Caco-2 (cell line): Measurements from ENCODE around the gene TRIP13. TPM values are rescaled to one million over a fixed set of nuclear protein-coding genes. Genes with fewer than 3 reads are reported as not detected.

Source experiments
- BruUV-seq: library from RNA; stranded (reverse); fragments of 400-500 nt; replicated peaks from 2 replicates; lab custom pipeline; 2021; lab: Mats Ljungman, UMichigan
- CTCF ChIA-PET: fragments of 300-600 bp; sonication (Branson Sonifier 250); formaldehyde crosslinking; loops from one replicate; lab custom pipeline; 2022; ENCODE audit warnings: antibody characterized with exemption; lab: Charles Lee
- POLR2A ChIA-PET: fragments of 300-600 bp; sonication (Branson Sonifier 250); formaldehyde crosslinking; loops from one replicate; lab custom pipeline; 2022; ENCODE audit warnings: antibody characterized with exemption; lab: Charles Lee
- DNase-seq, 2 experiments: peaks; one replicate each; pipeline versions ENCODE4 v3.0.0 to v3.0.0-alpha.2; 2020 to 2022
- H3K27me3 ChIP-seq: replicated peaks from 2 replicates; pipeline ENCODE4 v1.6.0; 2011; ENCODE audit warnings: low read length; ENCODE audit not compliant: control insufficient read depth, insufficient read depth
- H3K36me3 ChIP-seq: 2 replicates; pipeline ENCODE4 v1.5.1; 2011; ENCODE audit warnings: low read length; ENCODE audit not compliant: control insufficient read depth, insufficient read depth
- H3K4me1 ChIP-seq: fragments of 250-450 bp; sonication (Bioruptor Pico); 2 replicates; pipeline ENCODE4 v1.5.1; 2020; ENCODE audit warnings: mild to moderate bottlenecking
- H3K4me3 ChIP-seq: 2 replicates; pipeline ENCODE4 v1.5.1; 2011; ENCODE audit warnings: low read depth, mild to moderate bottlenecking, control low read depth, low read length
- H3K9me3 ChIP-seq: fragments of 250-450 bp; sonication (Bioruptor Pico); 2 replicates; pipeline ENCODE4 v1.5.1; 2020; ENCODE audit warnings: mild to moderate bottlenecking, moderate library complexity
- H3K27ac Mint-ChIP-seq: one replicate; pipeline ENCODE4 v1.8.0; 2022; ENCODE audit warnings: mixed read lengths; ENCODE audit not compliant: unreplicated experiment
- H3K27me3 Mint-ChIP-seq: one replicate; pipeline ENCODE4 v1.8.0; 2022; ENCODE audit warnings: mixed read lengths; ENCODE audit not compliant: insufficient read depth, unreplicated experiment
- H3K36me3 Mint-ChIP-seq: one replicate; pipeline ENCODE4 v1.8.0; 2022; ENCODE audit warnings: mild to moderate bottlenecking, mixed read lengths; ENCODE audit not compliant: insufficient read depth, unreplicated experiment
- H3K4me1 Mint-ChIP-seq: one replicate; pipeline ENCODE4 v1.8.0; 2022; ENCODE audit warnings: low read depth, mixed read lengths; ENCODE audit not compliant: unreplicated experiment
- H3K4me3 Mint-ChIP-seq: one replicate; pipeline ENCODE4 v1.8.0; 2022; ENCODE audit warnings: mild to moderate bottlenecking, moderate library complexity, mixed read lengths; ENCODE audit not compliant: unreplicated experiment
- H3K9me3 Mint-ChIP-seq: one replicate; pipeline ENCODE4 v1.8.0; 2022; ENCODE audit warnings: mixed read lengths; ENCODE audit not compliant: unreplicated experiment
- CTCF ChIP-seq, 2 experiments: fragments of 200-600 bp in 1 of 2; IDR thresholded peaks; 1 replicate in 1 of 2; 2 replicates in 1 of 2; pipeline versions ENCODE4 v1.5.1 to v1.8.0; 2011 to 2022; ENCODE audit warnings: antibody characterized with exemption in 1 of 2, control low read depth in 1 of 2, inconsistent platforms in 1 of 2, low read depth in 1 of 2, low read length in 1 of 2, mild to moderate bottlenecking in 1 of 2, moderate library complexity in 1 of 2; ENCODE audit not compliant: insufficient read depth in 1 of 2, severe bottlenecking in 1 of 2, unreplicated experiment in 1 of 2
- intact Hi-C: fragments of 100-400 bp; cut with micrococcal nuclease; formaldehyde crosslinking; loops from one replicate; pipeline ENCODE4 v1.10.0; 2022; ENCODE audit not compliant: unreplicated experiment
- total RNA-seq: library from RNA; stranded (reverse); gene quantifications from 2 replicates; pipeline ENCODE4 v1.2.3, GENCODE V29; 2022

TRIP13 gene
- total RNA-seq, 1 experiment from 2014 or later = 42.5 TPM

GRCh38 chr5:858726-859125 is 34.0 kb upstream of the TRIP13 start:
- intact Hi-C loops = no loop called here
- Histone ChIP-seq H3K4me3 (no peak overlapping the region), H3K9me3 (no peaks in the 10 kb centered on the region), H3K4me1 (0 out of 2 replicates have a peak, but pooled peaks cover 9% of the 10 kb centered on the region), H3K27me3 (no peaks in the 10 kb centered on the region; the same call in 1 of the 2 replicates), H3K36me3 (0 out of 2 replicates have a peak, but pooled peaks cover 2% of the 10 kb centered on the region)
- POLR2A ChIA-PET = no interaction called here
- TF ChIP-seq CTCF (IDR thresholded peaks at IDR 0.05; ENCODE audit: insufficient read depth in 1 of 2, low read depth in 1 of 2, low read length in 1 of 2, severe bottlenecking in 1 of 2, unreplicated experiment in 1 of 2) = no peak
- Mint-ChIP-seq H3K9me3 (no peaks in the 10 kb centered on the region), H3K36me3 (peaks cover 44% of the 10 kb centered on the region), H3K27ac (peak overlapping the region; percentile 40), H3K27me3 (no peaks in the 10 kb centered on the region), H3K4me1 (no peaks in the 10 kb centered on the region), H3K4me3 (no peak overlapping the region)
- CTCF ChIA-PET = interaction anchor here (0.8 kb wide), 1 partner anchor 13 kb away, joined by 3 read pairs; no protein-coding TSS in a partner anchor
- DNase-seq = no peak
- no TSS peak for BruUV-seq

- no peak for TF ChIP-seq CTCF (IDR thresholded peaks at IDR 0.05; ENCODE audit: insufficient read depth in 1 of 2, low read depth in 1 of 2, low read length in 1 of 2, severe bottlenecking in 1 of 2, unreplicated experiment in 1 of 2)
- BruUV-seq = no TSS peak
- Histone ChIP-seq H3K4me1 (0 out of 2 replicates have a peak, but pooled peaks cover 9% of the 10 kb centered on the region), H3K4me3 (no peak overlapping the region), H3K36me3 (peaks cover 2% of the 10 kb centered on the region; the same call in 1 of the 2 replicates), H3K9me3 (no peaks in the 10 kb centered on the region), H3K27me3 (no peaks in the 10 kb centered on the region)
- CTCF ChIA-PET = interaction anchor here (0.8 kb wide), 1 partner anchor 12 kb away, joined by 3 read pairs; no protein-coding TSS in a partner anchor
- Mint-ChIP-seq H3K27me3 (no peaks in the 10 kb centered on the region), H3K9me3 (no peaks in the 10 kb centered on the region), H3K4me3 (no peak overlapping the region), H3K4me1 (no peaks in the 10 kb centered on the region), H3K36me3 (peaks cover 49% of the 10 kb centered on the region), H3K27ac (no peak overlapping the region)
- POLR2A ChIA-PET = no interaction called here
- intact Hi-C loops = no loop called here
- DNase-seq = peak; percentile 35 to 55
These were observed 33.3 kb upstream of the TRIP13 start for GRCh38 chr5:859391-859790.

GRCh38 chr5:859798-860296 is 32.8 kb upstream of the TRIP13 start:
- Histone ChIP-seq H3K4me1 (0 out of 2 replicates have a peak, but pooled peaks cover 9% of the 10 kb centered on the region), H3K36me3 (peaks cover 3% of the 10 kb centered on the region; the same call in 1 of the 2 replicates), H3K27me3 (no peaks in the 10 kb centered on the region), H3K4me3 (no peak overlapping the region), H3K9me3 (no peaks in the 10 kb centered on the region)
- Mint-ChIP-seq H3K4me3 (no peak overlapping the region), H3K9me3 (no peaks in the 10 kb centered on the region), H3K27me3 (no peaks in the 10 kb centered on the region), H3K36me3 (peaks cover 49% of the 10 kb centered on the region), H3K4me1 (no peaks in the 10 kb centered on the region), H3K27ac (no peak overlapping the region)
- CTCF ChIA-PET = interaction anchor here (0.8 kb wide), 1 partner anchor 12 kb away, joined by 3 read pairs; no protein-coding TSS in a partner anchor
- POLR2A ChIA-PET = no interaction called here
- no TSS peak for BruUV-seq
- DNase-seq = peak in 1 of 2 experiments; percentile 29
- intact Hi-C loops = no loop called here
- no peak for TF ChIP-seq CTCF (IDR thresholded peaks at IDR 0.05; ENCODE audit: insufficient read depth in 1 of 2, low read depth in 1 of 2, low read length in 1 of 2, severe bottlenecking in 1 of 2, unreplicated experiment in 1 of 2)
